Measurements from ENCODE around the gene BMP10. TPM values are rescaled to one million over a fixed set of nuclear protein-coding genes. Genes with fewer than 3 reads are reported as not detected.

Gene BMP10
- total RNA-seq, 1 experiment from 2014 or later, result not detected

DNA sequence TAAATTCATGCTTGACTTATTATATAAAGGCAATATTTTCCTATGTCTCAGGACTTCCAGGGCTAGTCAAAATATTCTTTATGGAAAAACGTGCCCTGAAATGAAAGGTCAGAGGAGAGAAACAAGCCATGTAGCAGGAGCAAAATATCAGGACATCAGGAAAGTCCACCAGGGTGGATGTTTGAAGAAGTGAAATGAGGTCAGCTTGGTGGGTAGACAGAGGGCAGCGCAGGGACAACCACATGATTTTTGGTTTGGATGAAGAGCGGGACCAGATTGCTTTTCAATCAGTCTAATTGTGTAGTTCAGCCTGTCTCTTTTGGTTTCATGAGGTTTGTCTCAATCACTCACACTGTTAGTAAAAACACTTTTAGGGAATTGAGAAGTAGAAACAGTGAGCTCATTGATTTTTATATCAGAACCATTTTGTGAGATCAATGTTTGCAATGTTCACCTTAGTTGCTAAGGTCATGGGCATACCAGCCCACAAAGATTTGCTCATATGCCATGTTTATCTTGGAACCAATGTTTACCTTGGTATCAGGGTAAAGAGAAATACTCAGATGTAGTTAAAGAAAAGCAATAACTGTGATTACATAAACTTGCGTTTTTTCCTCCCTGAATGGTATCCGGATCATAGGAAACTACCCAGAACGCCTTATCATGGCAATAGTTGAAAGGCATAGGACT, 49.4 kb upstream of the BMP10 start:
- Histone ChIP-seq H3K79me2 (ENCODE audit: insufficient read depth, low read length) (no peaks in the 10 kb centered on the region), H3K4me2 (ENCODE audit: low read length) (no peak overlapping the region), H3K9ac (ENCODE audit: low read length) (no peak overlapping the region), H3K9me3 (ENCODE audit: control insufficient read depth in 1 of 2, insufficient read depth in 1 of 2, low read depth in 1 of 2, low read length in 2 of 2) (no peaks in the 10 kb centered on the region), H3K27me3 (ENCODE audit: insufficient read depth, low read length) (no peaks in the 10 kb centered on the region), H2AFZ (ENCODE audit: low read depth, low read length, poor library complexity, severe bottlenecking) (no peak overlapping the region), H3K27ac (ENCODE audit: low read depth, low read length) (no peak overlapping the region), H4K20me1 (ENCODE audit: insufficient read depth) (no peaks in the 10 kb centered on the region), H3K9me2 (ENCODE audit: insufficient read depth) (no peaks in the 10 kb centered on the region), H3K4me1 (ENCODE audit: control insufficient read depth in 1 of 2, insufficient read depth in 2 of 2, low read length in 2 of 2) (no peaks in the 10 kb centered on the region; a peak in 1 of 4 replicates), H3K4me3 (replicated peaks in 1 of 2; ENCODE audit: low read depth in 1 of 2, low read length in 2 of 2) (no peak overlapping the region), H3K36me3 (ENCODE audit: control insufficient read depth in 1 of 2, insufficient read depth in 2 of 2, low read length in 2 of 2) (no peaks in the 10 kb centered on the region)
- intact Hi-C loops (cut with micrococcal nuclease), result no loop called here
- TF ChIP-seq SIN3A (IDR thresholded peaks at IDR 0.05; ENCODE audit: low read depth), result no peak
- TF ChIP-seq ZFX (IDR thresholded peaks at IDR 0.05), result no peak
- no peak for TF ChIP-seq REST (IDR thresholded peaks at IDR 0.05; ENCODE audit: low read depth)
- no peak for TF ChIP-seq ZBTB33 (IDR thresholded peaks at IDR 0.05; ENCODE audit: extremely low read depth, insufficient replicate concordance, low read length)
- TF ChIP-seq POLR2A (IDR thresholded peaks at IDR 0.05; ENCODE audit: borderline replicate concordance, extremely low read depth, insufficient read depth, insufficient read length), result no peak
- TF ChIP-seq SRF (IDR thresholded peaks at IDR 0.05; ENCODE audit: low read depth), result no peak
- no peak for TF ChIP-seq MAX (IDR thresholded peaks at IDR 0.05)
- TF ChIP-seq EGR1 (IDR thresholded peaks at IDR 0.05; ENCODE audit: low read depth), result no peak
- TF ChIP-seq, protein P1, sequence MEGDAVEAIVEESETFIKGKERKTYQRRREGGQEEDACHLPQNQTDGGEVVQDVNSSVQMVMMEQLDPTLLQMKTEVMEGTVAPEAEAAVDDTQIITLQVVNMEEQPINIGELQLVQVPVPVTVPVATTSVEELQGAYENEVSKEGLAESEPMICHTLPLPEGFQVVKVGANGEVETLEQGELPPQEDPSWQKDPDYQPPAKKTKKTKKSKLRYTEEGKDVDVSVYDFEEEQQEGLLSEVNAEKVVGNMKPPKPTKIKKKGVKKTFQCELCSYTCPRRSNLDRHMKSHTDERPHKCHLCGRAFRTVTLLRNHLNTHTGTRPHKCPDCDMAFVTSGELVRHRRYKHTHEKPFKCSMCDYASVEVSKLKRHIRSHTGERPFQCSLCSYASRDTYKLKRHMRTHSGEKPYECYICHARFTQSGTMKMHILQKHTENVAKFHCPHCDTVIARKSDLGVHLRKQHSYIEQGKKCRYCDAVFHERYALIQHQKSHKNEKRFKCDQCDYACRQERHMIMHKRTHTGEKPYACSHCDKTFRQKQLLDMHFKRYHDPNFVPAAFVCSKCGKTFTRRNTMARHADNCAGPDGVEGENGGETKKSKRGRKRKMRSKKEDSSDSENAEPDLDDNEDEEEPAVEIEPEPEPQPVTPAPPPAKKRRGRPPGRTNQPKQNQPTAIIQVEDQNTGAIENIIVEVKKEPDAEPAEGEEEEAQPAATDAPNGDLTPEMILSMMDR (IDR thresholded peaks at IDR 0.05 in 2 of 3, conservative IDR thresholded peaks at IDR 0.05 in 1 of 3; ENCODE audit: borderline replicate concordance in 1 of 3, insufficient read depth in 1 of 3, low read depth in 2 of 3, low read length in 2 of 3), result no peak
- no peak for TF ChIP-seq SP1 (IDR thresholded peaks at IDR 0.05; ENCODE audit: low read depth)
- no peak for TF ChIP-seq TCF7L2 (IDR thresholded peaks at IDR 0.05; ENCODE audit: borderline replicate concordance, extremely low read depth, insufficient read depth, insufficient read length)
- TF ChIP-seq, protein P2, sequence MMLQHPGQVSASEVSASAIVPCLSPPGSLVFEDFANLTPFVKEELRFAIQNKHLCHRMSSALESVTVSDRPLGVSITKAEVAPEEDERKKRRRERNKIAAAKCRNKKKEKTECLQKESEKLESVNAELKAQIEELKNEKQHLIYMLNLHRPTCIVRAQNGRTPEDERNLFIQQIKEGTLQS (IDR thresholded peaks at IDR 0.05), result no peak
- no peak for TF ChIP-seq RAD21 (IDR thresholded peaks at IDR 0.05; ENCODE audit: low read depth)
- TF ChIP-seq ELF1 (IDR thresholded peaks at IDR 0.05; ENCODE audit: borderline replicate concordance, low read depth), result no peak
- no peak for TF ChIP-seq POLR2AphosphoS5 (IDR thresholded peaks at IDR 0.05; ENCODE audit: low read depth, low read length)
- TF ChIP-seq CEBPB (IDR thresholded peaks at IDR 0.05; ENCODE audit: low read depth), result no peak
- no peak for TF ChIP-seq ZNF274 (IDR thresholded peaks at IDR 0.05; ENCODE audit: low read depth, low read length)
- TF ChIP-seq EZH2phosphoT487 (IDR thresholded peaks at IDR 0.05; ENCODE audit: borderline replicate concordance), result no peak
- no peak for TF ChIP-seq JUND (IDR thresholded peaks at IDR 0.05)
- BruUV-seq (replicated peaks), result no TSS peak
- CTCF ChIA-PET, result interaction anchor here (0.9 to 1.6 kb wide), 3 partner anchors 82 to 458 kb away, joined by 3 to 4 read pairs (median 3); no protein-coding TSS in a partner anchor
- POLR2A ChIA-PET, result no interaction called here
- RAD21 ChIA-PET (ENCODE audit: low non-redundant PET in 1 of 2, low total read pairs in 2 of 2, uncharacterized antibody in 2 of 2, unreplicated experiment in 2 of 2), result no interaction called here
- ATAC-seq (no peak), DNase-seq (ENCODE audit: low read depth, low spot score) (no peak)
